HEK293T (cell line): ENCODE data around the gene PARP16.
"Not testable (repeated sequence)": the region's sequence is repeated elsewhere in the genome, so short reads cannot be mapped to it uniquely, and the experiment has no call there.

Experiments used
- ARNT ChIP-seq: fragments of 450-650 bp; IDR thresholded peaks from 2 replicates; pipeline ENCODE4 v1.6.1; 2017; ENCODE audit warnings: mild to moderate bottlenecking
- BHLHE40 ChIP-seq: fragments of 450-650 bp; IDR thresholded peaks from 2 replicates; pipeline ENCODE4 v1.6.1; 2016; ENCODE audit warnings: mild to moderate bottlenecking, moderate library complexity, borderline replicate concordance
- CTBP1 ChIP-seq: fragments of 450-650 bp; IDR thresholded peaks from 2 replicates; pipeline ENCODE4 v1.6.1; 2016; ENCODE audit warnings: borderline replicate concordance
- FOXK2 ChIP-seq: fragments of 450-650 bp; IDR thresholded peaks from 2 replicates; pipeline ENCODE4 v1.6.1; 2016; ENCODE audit warnings: mild to moderate bottlenecking
- FOXM1 ChIP-seq: fragments of 450-650 bp; IDR thresholded peaks from 2 replicates; pipeline ENCODE4 v1.6.1; 2017; ENCODE audit warnings: mild to moderate bottlenecking, borderline replicate concordance
- L3MBTL2 ChIP-seq: fragments of 450-650 bp; conservative IDR thresholded peaks from 2 replicates; pipeline ENCODE4 v1.6.1; 2016; ENCODE audit warnings: mild to moderate bottlenecking
- SP1 ChIP-seq: fragments of 450-650 bp; IDR thresholded peaks from 2 replicates; pipeline ENCODE4 v1.6.1; 2017
- SUZ12 ChIP-seq: fragments of 450-650 bp; IDR thresholded peaks from 2 replicates; pipeline ENCODE4 v1.6.1; 2016; ENCODE audit warnings: mild to moderate bottlenecking
- ZNF384 ChIP-seq: fragments of 450-650 bp; IDR thresholded peaks from 2 replicates; pipeline ENCODE4 v1.6.1; 2016
- TF ChIP-seq, protein P1 (sequence below): fragments of 450-650 bp; IDR thresholded peaks from 2 replicates; pipeline ENCODE4 v1.6.1; 2016

DNA sequence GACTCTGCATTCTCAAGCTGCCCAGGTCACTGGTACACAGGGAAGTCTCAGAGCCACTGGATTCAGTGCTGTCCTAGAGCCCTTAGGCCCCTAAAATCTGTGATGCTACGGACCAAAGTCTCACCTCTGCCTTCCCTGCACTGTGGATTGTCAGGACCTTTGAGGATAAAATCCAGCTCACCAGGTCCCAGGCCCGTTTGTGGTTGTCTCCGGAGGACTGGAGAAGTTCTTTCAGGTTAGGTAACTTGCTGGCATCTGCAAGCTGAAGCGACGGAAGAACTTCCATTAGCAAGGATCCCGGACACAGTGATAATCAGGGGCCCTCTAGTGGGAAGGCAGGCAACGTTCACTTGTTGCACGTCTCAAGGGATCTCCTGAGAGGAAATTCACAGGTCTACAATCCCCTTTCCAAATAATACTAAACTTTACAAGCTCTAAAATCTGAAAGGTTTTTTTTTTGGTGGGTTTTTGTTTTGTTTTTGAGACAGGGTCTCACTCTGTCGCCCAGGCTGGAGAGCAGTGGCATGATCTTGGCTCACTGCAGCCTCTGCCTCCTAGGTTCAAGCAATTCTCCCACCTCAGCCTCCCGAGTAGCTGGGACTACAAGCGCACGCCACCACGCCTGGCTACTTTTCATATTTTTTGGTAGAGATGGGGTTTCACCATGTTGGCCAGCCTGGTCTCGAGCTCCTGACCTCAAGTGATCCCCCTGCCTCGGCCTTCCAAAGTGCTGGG lies 15.7 kb downstream of the PARP16 start:
- not testable (repeated sequence) for TF ChIP-seq ARNT, SUZ12, CTBP1, ZNF384, FOXM1, BHLHE40, L3MBTL2, FOXK2, SP1
- TF ChIP-seq, protein P1, sequence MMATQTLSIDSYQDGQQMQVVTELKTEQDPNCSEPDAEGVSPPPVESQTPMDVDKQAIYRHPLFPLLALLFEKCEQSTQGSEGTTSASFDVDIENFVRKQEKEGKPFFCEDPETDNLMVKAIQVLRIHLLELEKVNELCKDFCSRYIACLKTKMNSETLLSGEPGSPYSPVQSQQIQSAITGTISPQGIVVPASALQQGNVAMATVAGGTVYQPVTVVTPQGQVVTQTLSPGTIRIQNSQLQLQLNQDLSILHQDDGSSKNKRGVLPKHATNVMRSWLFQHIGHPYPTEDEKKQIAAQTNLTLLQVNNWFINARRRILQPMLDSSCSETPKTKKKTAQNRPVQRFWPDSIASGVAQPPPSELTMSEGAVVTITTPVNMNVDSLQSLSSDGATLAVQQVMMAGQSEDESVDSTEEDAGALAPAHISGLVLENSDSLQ = not testable (repeated sequence)
